GM11168 (cell line): ENCODE results near the gene ZNF143.
"Not testable (repeated sequence)": the region's sequence is repeated elsewhere in the genome, so short reads cannot be mapped to it uniquely, and the experiment has no call there.

ENCODE experiments used
- in situ Hi-C: fragments of 300-500 bp; cut with MboI; formaldehyde crosslinking; loops from one replicate; pipeline ENCODE4 v1.12.0; 2022; ENCODE audit warnings: low sequenced_read_pairs; ENCODE audit not compliant: unreplicated experiment

Gene ZNF143

DNA sequence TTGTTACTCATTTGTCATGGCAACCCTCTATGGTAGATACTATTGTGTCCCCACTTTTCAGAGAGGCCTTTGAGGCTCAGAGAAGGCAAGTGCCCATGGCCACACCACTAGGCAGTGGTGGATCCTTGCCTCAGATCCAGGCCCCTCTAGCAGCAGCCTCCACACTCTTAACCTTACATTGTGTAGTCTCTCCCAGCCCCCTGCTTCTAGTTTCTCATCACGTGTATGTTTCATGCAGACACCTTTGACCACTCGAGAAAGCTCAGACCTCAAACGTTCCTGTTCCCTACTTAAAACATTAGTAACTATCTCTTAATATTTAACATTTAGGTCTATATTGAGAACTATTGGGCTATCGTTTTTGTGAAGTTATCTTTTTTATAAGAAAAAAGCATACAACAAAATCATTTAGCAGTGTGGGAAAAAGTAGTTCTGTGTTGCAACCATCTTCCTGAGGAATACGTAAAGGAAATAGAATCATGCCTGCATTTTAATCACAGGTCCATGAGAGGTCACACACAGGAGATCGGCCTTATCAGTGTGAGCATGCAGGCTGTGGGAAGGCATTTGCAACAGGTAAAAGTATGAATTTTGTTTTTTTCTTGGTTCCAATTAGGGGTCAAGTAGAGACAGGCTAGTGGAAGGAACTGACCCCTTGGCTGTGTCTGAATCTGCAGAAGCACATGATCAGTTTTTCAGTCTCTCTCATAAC lies 35.1 kb downstream of the ZNF143 start:
- in situ Hi-C loops: loop anchor here (10.0 kb wide), 1 partner anchor 331 kb away; no protein-coding TSS in a partner anchor

GRCh38 chr11:9498457-9499078 lies 37.8 kb downstream of the ZNF143 start:
- in situ Hi-C loops: loop anchor here (10.0 kb wide), 1 partner anchor 334 kb away; no protein-coding TSS in a partner anchor

DNA sequence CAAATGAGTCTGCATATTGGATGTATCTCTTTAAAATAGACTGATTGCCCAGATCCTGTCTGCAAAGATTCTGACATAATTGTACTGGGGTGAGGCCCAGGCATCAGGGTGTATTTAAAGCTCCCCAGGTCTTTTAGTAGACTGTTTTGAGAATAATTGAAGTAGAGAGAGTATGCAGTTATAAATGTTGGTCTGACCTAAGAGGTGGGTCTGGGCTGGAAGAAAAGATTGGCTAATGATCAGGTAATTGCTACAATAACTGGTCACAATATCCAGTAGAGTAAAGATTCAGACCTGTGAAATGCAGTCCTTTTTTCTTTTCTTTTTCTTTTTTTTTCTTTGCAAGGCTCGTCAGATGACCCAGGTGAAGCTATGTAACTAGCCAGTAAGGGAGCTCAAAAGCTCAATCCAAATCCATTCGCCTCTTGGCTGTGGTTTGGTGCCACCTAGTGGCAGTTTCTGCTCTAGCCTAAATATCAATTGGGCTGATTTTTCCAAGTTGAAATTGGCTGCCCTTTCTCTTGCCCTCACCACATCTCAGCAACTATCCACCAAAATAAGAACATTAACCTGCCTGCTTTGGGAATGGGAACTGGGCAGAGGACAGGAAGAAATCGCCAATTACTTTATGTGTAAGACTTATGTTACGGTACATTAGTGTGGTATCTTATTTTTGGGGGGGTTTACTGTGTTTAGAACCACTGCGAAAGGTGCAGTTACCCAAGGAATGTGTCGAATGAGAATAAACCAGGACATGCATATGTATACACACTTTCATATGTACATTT lies 45.9 kb downstream of the ZNF143 start:
- in situ Hi-C loops: no loop called here

GRCh38 chr11:9507277-9507580 lies 46.4 kb downstream of the ZNF143 start:
- in situ Hi-C loops: no loop called here

DNA sequence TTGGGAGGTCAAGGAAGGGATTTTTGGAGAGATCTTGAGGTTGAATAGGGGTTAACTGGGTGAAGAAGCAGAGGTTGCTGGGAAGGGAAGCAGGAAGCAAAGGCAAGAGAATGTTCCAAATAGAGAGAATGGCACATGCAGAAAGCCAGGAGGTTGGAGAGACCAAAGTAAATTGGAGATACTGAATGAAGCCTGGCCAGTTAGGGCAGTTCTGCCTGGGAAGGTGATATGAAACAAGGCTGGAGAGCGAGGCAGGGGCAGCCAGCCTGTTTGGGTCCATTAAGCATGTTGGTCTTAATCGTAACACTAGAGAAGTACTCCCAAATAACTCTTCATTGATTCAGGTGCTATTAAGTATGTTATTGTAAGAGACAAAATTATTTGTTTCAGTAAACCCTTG lies 48.2 kb downstream of the ZNF143 start:
- in situ Hi-C loops: no loop called here

- in situ Hi-C loops: no loop called here
Measured at GRCh38 chr11:9512370-9513019, 51.7 kb downstream of the ZNF143 start.

DNA sequence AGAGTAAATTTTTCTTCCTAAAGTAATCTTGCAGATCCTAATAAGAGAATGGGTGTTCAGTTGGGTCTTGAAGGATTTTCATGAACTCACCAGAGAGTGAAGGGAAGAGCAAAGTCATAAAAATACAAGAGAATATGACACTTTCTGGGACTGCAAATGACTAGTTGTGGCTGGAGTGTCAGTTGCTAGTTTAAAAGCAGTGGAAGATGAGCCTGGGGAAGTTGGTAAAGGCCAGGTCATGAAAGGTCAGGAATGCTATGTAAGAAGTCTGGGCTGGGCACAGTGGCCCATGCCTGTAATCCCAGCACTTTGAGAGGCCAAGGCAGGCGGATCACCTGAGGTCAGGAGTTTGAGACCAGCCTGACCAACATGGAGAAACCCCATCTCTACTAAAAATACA lies 53.8 kb downstream of the ZNF143 start:
- in situ Hi-C loops: not testable (repeated sequence)

DNA sequence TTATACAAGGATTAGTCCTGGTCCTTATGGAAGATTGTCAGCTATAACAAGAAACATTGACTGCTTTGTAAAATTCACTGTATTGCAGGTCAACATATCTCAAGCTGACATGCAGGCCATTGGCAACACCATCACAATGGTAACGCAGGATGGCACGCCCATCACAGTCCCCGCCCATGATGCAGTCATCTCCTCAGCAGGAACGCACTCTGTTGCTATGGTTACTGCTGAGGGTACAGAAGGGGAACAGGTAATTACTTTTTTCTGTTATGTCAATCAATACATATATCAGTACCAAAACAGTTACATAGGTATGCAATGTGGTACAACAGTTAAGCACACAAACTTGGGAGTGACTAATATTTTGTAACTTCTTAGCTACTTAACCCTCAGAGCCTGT lies 55.3 kb downstream of the ZNF143 start:
- in situ Hi-C loops: no loop called here

DNA sequence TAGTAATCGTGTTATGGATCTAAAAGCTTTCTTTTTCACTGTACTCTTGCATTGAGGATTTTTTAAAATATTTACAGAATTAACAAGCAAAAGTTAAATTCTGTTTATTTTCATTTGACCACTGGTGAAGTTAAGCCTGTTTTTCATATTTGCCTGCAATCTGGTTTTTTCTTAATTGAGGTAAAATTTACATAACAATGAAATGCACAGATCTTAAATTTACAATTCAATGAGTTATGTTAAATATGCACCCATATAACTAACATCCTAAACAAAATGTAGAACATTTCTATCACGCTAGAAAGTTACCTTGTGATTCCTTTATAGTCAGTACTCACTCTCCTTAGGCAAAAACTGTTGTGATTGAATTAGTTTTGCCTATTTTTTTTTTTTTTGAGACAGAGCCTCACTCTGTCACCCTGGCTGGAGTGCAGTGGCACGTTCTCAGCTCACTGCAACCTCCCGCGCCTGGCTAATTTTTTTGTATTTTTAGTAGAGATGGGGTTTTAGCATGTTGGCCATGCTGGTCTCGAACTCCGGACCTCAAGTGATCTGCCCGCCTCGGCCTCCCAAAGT lies 58.1 kb downstream of the ZNF143 start:
- in situ Hi-C loops: no loop called here

DNA sequence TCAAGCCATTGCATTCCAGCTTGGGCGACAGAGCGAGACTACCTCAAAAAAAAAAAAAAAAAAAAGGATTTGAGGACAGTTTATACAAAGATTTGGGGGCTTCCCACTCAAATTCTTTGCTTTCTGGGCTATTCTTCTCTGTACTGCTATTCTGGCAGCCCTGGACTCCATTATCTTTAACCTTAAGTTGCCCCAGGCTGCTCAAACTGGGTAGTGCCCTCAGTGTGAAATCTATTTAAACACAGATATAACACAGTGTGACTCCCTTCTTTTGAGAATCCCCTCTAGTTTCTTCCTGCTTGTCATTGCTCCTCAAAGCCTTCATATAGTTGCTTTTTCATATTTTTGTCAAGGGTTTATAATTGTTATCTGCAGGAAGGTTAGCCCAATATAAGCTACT lies 63.2 kb downstream of the ZNF143 start:
- in situ Hi-C loops: loop anchor here (5.0 kb wide), 1 partner anchor 88 kb away; no protein-coding TSS in a partner anchor

GRCh38 chr11:9525116-9525515 lies 64.3 kb downstream of the ZNF143 start:
- in situ Hi-C loops: no loop called here

GRCh38 chr11:9527481-9528135 lies 66.8 kb downstream of the ZNF143 start:
- in situ Hi-C loops: no loop called here

DNA sequence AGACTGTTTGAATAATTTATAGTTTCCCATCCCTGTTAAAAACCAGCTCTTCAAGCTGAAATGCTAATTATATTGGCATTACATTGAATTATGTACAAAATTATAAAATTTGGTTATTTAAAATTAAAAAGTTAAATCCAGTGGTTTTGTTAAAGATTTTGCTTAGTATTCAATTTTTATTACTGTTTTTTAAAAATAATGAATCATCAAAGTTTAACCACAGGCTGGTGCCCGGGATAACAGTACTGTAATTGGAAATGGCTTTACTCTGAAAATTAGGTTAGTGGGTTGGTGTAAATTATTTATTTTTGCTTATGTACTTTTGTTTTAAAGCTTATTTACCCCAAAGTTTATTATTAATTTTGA lies 67.3 kb downstream of the ZNF143 start:
- in situ Hi-C loops: no loop called here

DNA sequence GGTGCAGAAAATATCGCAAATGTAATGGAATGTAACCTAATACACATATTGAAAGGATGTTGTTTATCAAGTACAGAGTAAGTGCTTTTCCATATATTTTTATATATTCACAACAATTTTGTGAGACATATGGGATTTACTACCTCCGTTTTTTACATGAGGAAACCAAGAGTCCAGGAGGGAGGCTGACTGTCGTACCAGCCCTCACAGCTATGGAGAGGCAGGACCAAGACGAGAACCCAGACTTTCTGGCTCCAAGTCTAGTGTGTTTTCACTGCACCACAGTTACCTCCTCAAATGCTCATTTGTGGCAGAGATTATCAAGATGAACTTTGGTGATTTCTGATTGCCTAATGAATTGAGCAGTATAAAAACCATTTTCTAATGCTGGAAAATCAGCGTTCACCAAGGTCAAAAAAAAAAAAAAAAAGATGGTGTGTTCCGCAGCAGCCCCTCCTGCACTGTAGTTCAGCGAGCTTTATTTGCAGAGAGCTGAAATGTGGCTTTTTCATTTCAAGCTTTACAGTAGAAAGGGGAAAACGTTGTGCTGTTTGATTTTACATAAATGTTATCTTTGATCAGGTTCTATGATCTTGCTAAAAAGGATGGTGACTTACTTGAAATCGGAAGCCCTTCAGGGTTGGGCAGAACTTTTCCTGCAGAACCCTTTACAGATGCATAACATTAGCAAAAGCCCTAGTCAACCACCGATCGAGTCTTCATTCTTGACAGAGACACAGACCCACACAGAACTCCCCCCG lies 67.9 kb downstream of the ZNF143 start:
- in situ Hi-C loops: no loop called here

- in situ Hi-C loops: no loop called here
Measured at GRCh38 chr11:9529334-9529650, 68.5 kb downstream of the ZNF143 start.

DNA sequence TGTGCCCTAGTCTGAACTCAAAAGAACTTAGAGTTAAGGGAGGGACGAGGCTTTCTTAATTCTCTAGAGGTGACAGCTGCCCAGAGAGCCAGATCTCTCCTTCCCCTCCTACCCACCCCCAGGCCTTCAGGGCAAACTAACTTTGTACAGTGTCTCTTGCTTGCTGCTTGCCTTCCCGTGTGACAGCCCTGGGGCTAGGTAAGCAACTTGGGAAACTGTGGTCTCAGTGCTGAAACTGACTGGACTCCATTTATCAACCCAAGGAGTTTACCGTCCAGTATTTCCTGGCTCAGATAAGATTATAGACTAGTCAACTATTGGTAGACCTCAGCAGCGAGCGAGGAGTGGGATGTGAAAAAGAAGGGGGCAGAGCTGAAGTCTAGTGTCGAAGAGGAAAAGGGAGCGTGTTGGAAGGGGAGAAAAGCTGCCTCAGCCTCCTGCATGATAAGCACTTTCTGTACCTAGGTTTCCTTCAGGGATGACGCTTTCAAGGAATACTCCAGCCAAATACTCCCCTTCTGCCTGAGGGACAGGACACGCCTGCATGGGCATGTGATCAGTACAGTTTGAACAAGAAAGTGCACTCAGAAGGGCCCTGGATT lies 69.3 kb downstream of the ZNF143 start:
- in situ Hi-C loops: no loop called here

DNA sequence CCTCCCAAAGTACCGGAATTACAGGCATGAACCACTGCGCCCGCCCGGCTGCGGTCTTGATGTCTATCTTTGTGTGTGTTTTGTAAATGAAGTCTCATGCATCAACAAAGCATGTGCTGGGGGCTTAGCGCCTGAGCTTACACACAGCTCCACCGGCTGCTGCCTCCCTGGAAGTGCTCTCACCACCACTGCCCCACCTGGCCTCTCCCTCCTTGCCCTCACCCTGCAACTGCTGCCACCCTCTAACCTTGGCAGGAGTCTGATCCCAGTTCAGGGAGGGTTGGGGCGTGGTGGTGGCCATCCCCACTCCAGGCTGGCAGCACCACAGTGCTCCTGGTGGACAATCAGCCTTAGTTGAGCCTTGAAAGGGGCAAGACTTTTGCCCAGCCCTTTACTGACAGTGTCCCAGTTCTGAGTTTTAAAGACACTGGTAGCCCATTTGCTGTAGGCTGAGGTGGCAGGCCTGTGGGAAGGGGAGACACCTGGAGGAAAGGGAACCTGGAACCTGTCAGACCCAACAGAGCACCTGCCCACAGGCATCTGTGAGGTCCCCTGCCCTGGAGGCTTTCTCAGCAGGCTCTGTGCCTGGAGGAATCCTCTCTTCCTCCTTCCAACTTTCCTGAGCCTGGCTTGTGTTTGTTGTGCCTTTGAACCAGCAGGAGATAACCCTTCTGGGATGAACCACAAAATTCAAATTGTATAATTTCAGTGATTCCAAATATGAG lies 70.3 kb downstream of the ZNF143 start:
- in situ Hi-C loops: no loop called here

DNA sequence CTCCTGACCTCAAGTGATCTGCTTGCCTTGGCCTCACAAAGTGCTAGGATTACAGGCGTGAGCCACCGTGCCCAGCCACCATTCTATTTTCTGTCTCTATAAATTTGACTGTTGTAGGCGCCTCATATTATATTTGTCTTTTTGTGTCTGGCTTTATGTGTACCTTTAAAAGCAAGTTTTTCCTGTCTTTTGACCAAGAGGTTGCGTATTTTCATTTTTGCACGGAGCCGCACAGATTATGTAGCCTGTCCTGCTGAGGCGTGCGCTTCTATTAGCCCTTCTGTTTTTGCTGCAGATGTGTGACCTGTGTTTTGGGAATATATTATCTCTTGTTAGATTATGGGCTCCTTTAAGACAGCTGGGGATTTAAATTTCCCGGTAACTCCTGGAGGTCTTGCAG lies 72.2 kb downstream of the ZNF143 start:
- in situ Hi-C loops: no loop called here
